ENCODE data around the gene FANCD2. TPM values are rescaled to one million over a fixed set of nuclear protein-coding genes. Genes with fewer than 3 reads are reported as not detected.

Gene FANCD2
- polyA plus RNA-seq, 1 donor from 2014 or later: 3.3 TPM

GRCh38 chr3:10136426-10137005 is 110.3 kb downstream of the FANCD2 start:
- peaks cover 5% of the 10 kb centered on the region for H3F3A ChIP-seq (ENCODE audit: insufficient read depth, low read length, poor library complexity, severe bottlenecking)
- no peak for TF ChIP-seq EP300 (conservative IDR thresholded peaks at IDR 0.05; ENCODE audit: poor library complexity, severe bottlenecking)
- no peak for TF ChIP-seq CTCF (IDR thresholded peaks at IDR 0.05; ENCODE audit: poor library complexity, severe bottlenecking)
- TF ChIP-seq MXI1 (conservative IDR thresholded peaks at IDR 0.05; ENCODE audit: poor library complexity, severe bottlenecking): no peak
- TF ChIP-seq RAD21 (conservative IDR thresholded peaks at IDR 0.05): no peak
- no peak for TF ChIP-seq SMC3 (conservative IDR thresholded peaks at IDR 0.05; ENCODE audit: poor library complexity)
- no peak for TF ChIP-seq REST (IDR thresholded peaks at IDR 0.05; ENCODE audit: borderline replicate concordance)
- no peak for TF ChIP-seq TAF1 (IDR thresholded peaks at IDR 0.05; ENCODE audit: low read depth)
- TF ChIP-seq POLR2AphosphoS5 (IDR thresholded peaks at IDR 0.05): no peak
- no peaks in the 10 kb centered on the region for H3K79me2 ChIP-seq (replicated peaks; ENCODE audit: insufficient read depth, low read length)
- no peak overlapping the region for H3K27ac ChIP-seq (ENCODE audit: low read length)
- H3K36me3 ChIP-seq (ENCODE audit: insufficient read depth, low read length): no peaks in the 10 kb centered on the region
- H3K4me3 ChIP-seq (ENCODE audit: low read length): no peak overlapping the region
- H3K27me3 ChIP-seq (ENCODE audit: insufficient read depth, low read depth, low read length): no peaks in the 10 kb centered on the region
- H3K9ac ChIP-seq (ENCODE audit: low read length): no peak overlapping the region
- no peak overlapping the region for H3K4me2 ChIP-seq (ENCODE audit: low read length)
- H3K9me3 ChIP-seq (ENCODE audit: low read length): no peaks in the 10 kb centered on the region
- H3K9me2 ChIP-seq (ENCODE audit: insufficient read depth, low read length): no peaks in the 10 kb centered on the region
- no peaks in the 10 kb centered on the region for H4K20me1 ChIP-seq (ENCODE audit: insufficient read depth)
- no peak overlapping the region for H2AFZ ChIP-seq (ENCODE audit: low read depth, low read length)

- TF ChIP-seq POLR2AphosphoS5 (IDR thresholded peaks at IDR 0.05) (no peak), SMC3 (conservative IDR thresholded peaks at IDR 0.05; ENCODE audit: poor library complexity) (no peak), REST (IDR thresholded peaks at IDR 0.05; ENCODE audit: borderline replicate concordance) (no peak), EP300 (conservative IDR thresholded peaks at IDR 0.05; ENCODE audit: poor library complexity, severe bottlenecking) (no peak), EZH2 (IDR thresholded peaks at IDR 0.05; ENCODE audit: borderline replicate concordance, insufficient read depth, low read length, poor library complexity, severe bottlenecking) (no peak), RAD21 (conservative IDR thresholded peaks at IDR 0.05) (no peak), MXI1 (conservative IDR thresholded peaks at IDR 0.05; ENCODE audit: poor library complexity, severe bottlenecking) (no peak), CTCF (IDR thresholded peaks at IDR 0.05; ENCODE audit: poor library complexity, severe bottlenecking) (no peak), TAF1 (IDR thresholded peaks at IDR 0.05; ENCODE audit: low read depth) (no peak)
- Histone ChIP-seq H3K4me2 (ENCODE audit: low read length) (no peak overlapping the region), H3K79me2 (replicated peaks; ENCODE audit: insufficient read depth, low read length) (no peaks in the 10 kb centered on the region), H3K9me2 (ENCODE audit: insufficient read depth, low read length) (no peaks in the 10 kb centered on the region), H3K27me3 (ENCODE audit: insufficient read depth, low read depth, low read length) (no peaks in the 10 kb centered on the region), H3K4me3 (ENCODE audit: low read length) (no peak overlapping the region), H3K9me3 (ENCODE audit: low read length) (no peaks in the 10 kb centered on the region), H3K36me3 (ENCODE audit: insufficient read depth, low read length) (no peaks in the 10 kb centered on the region), H3F3A (ENCODE audit: insufficient read depth, low read length, poor library complexity, severe bottlenecking) (peaks cover 5% of the 10 kb centered on the region), H3K27ac (ENCODE audit: low read length) (no peak overlapping the region), H2AFZ (ENCODE audit: low read depth, low read length) (no peak overlapping the region), H3K9ac (ENCODE audit: low read length) (no peak overlapping the region), H4K20me1 (ENCODE audit: insufficient read depth) (no peaks in the 10 kb centered on the region)
Observed at GRCh38 chr3:10137178-10137577, 110.9 kb downstream of the FANCD2 start.
